Osteoblast (primary cell): ENCODE measurements around the gene MBD4. TPM values are rescaled to one million over a fixed set of nuclear protein-coding genes. Genes with fewer than 3 reads are reported as not detected.
"Not testable (repeated sequence)": the region's sequence is repeated elsewhere in the genome, so short reads cannot be mapped to it uniquely, and the experiment has no call there.

Experiments used
- DNase-seq: peaks from one replicate; pipeline ENCODE4 v3.0.0; 2011; ENCODE audit warnings: low spot score, mixed read lengths; ENCODE audit not compliant: insufficient read length; ENCODE audit errors: missing footprints
- H2AFZ ChIP-seq: 2 replicates; pipeline ENCODE4 v1.6.0; 2011; ENCODE audit warnings: mild to moderate bottlenecking, low read length
- H3K27ac ChIP-seq: 2 replicates; pipeline ENCODE4 v1.5.1; 2011; ENCODE audit warnings: mild to moderate bottlenecking, low read depth, low read length, moderate library complexity
- H3K27me3 ChIP-seq: 2 replicates; pipeline ENCODE4 v1.6.0; 2012; ENCODE audit warnings: mild to moderate bottlenecking, control low read depth, inconsistent platforms, low read length, moderate library complexity; ENCODE audit not compliant: insufficient read depth
- H3K36me3 ChIP-seq: 2 replicates; pipeline ENCODE4 v1.5.1; 2011; ENCODE audit warnings: mild to moderate bottlenecking, low read length, control low read depth, moderate library complexity; ENCODE audit not compliant: insufficient read depth
- H3K4me1 ChIP-seq: 2 replicates; pipeline ENCODE4 v1.5.1; 2011; ENCODE audit warnings: mild to moderate bottlenecking, low read length, control low read depth, moderate library complexity; ENCODE audit not compliant: insufficient read depth
- H3K4me2 ChIP-seq: 2 replicates; pipeline ENCODE4 v1.6.0; 2011; ENCODE audit warnings: mild to moderate bottlenecking, low read length; ENCODE audit not compliant: insufficient read depth
- H3K4me3 ChIP-seq: fragments of 200-600 bp; sonication (generic); 3 replicates; pipeline ENCODE4 v1.5.1; 2012; ENCODE audit warnings: mild to moderate bottlenecking, low read length, inconsistent platforms; ENCODE audit not compliant: insufficient read depth
- H3K79me2 ChIP-seq: 2 replicates; pipeline ENCODE4 v1.6.0; 2012; ENCODE audit warnings: mild to moderate bottlenecking, low read length, control low read depth, inconsistent platforms; ENCODE audit not compliant: insufficient read depth
- H3K9me3 ChIP-seq: 2 replicates; pipeline ENCODE4 v1.5.1; 2011; ENCODE audit warnings: low read depth, low read length, control low read depth
- H4K20me1 ChIP-seq: 2 replicates; pipeline ENCODE4 v1.6.0; 2012; ENCODE audit warnings: mild to moderate bottlenecking, low read length, control low read depth; ENCODE audit not compliant: insufficient read depth
- CTCF ChIP-seq: IDR thresholded peaks from 2 replicates; pipeline ENCODE4 v1.5.1; 2011; ENCODE audit warnings: mild to moderate bottlenecking, low read depth, low read length, moderate library complexity; ENCODE audit errors: extremely low read depth
- total RNA-seq: library from RNA; depleted of rRNA; stranded (reverse); fragments of >200 nt; gene quantifications from 2 replicates; pipeline ENCODE4 v1.2.3, GENCODE V29; 2012

The MBD4 gene
- total RNA-seq, 1 donor: 41.3 TPM

GRCh38 chr3:129398803-129399144, 41.0 kb downstream of the MBD4 start:
- H3K27me3 ChIP-seq: no peaks in the 10 kb centered on the region
- H3K27ac ChIP-seq: peak overlapping the region; percentile 92
- peak overlapping the region; percentile 92 for H3K4me2 ChIP-seq
- peak overlapping the region; percentile 87 for H2AFZ ChIP-seq
- no peak for TF ChIP-seq CTCF
- H3K79me2 ChIP-seq: peaks cover 50% of the 10 kb centered on the region
- H3K4me3 ChIP-seq: peak overlapping the region; percentile 80
- H3K36me3 ChIP-seq: peaks cover 17% of the 10 kb centered on the region
- peak; percentile 91 for DNase-seq
- H3K4me1 ChIP-seq: peaks cover 11% of the 10 kb centered on the region
- peaks cover 33% of the 10 kb centered on the region for H4K20me1 ChIP-seq
- H3K9me3 ChIP-seq: no peaks in the 10 kb centered on the region

GRCh38 chr3:129393760-129394564, 45.8 kb downstream of the MBD4 start:
- Histone ChIP-seq H4K20me1 (peaks cover 33% of the 10 kb centered on the region), H3K36me3 (peaks cover 47% of the 10 kb centered on the region), H3K4me1 (peaks cover 22% of the 10 kb centered on the region), H3K79me2 (peaks cover 46% of the 10 kb centered on the region)
- H3K27ac ChIP-seq, H2AFZ ChIP-seq, H3K4me3 ChIP-seq, H3K4me2 ChIP-seq, H3K27me3 ChIP-seq, H3K9me3 ChIP-seq, DNase-seq: not testable (repeated sequence)

- TF ChIP-seq CTCF: no peak
- H3K27me3 ChIP-seq: no peaks in the 10 kb centered on the region
- no peaks in the 10 kb centered on the region for H3K9me3 ChIP-seq
- H2AFZ ChIP-seq: no peak overlapping the region
- H3K79me2 ChIP-seq: peaks cover 40% of the 10 kb centered on the region
- peaks cover 25% of the 10 kb centered on the region for H3K4me1 ChIP-seq
- H3K27ac ChIP-seq: no peak overlapping the region
- DNase-seq: no peak
- no peak overlapping the region for H3K4me2 ChIP-seq
- H3K4me3 ChIP-seq: no peak overlapping the region
- H4K20me1 ChIP-seq: peaks cover 32% of the 10 kb centered on the region
- H3K36me3 ChIP-seq: peaks cover 50% of the 10 kb centered on the region
Measured at GRCh38 chr3:129393271-129393670, 46.5 kb downstream of the MBD4 start.

GRCh38 chr3:129392106-129392887, 47.5 kb downstream of the MBD4 start:
- H2AFZ ChIP-seq, H3K27me3 ChIP-seq, H3K4me2 ChIP-seq, DNase-seq, H3K9me3 ChIP-seq, H3K4me3 ChIP-seq: not testable (repeated sequence)
- peaks cover 30% of the 10 kb centered on the region for H3K79me2 ChIP-seq
- peaks cover 23% of the 10 kb centered on the region for H4K20me1 ChIP-seq
- H3K36me3 ChIP-seq: peaks cover 58% of the 10 kb centered on the region
- peak overlapping the region; percentile 33 for H3K27ac ChIP-seq
- peaks cover 19% of the 10 kb centered on the region for H3K4me1 ChIP-seq

- H3K27me3 ChIP-seq, H3K4me3 ChIP-seq, H3K9me3 ChIP-seq, DNase-seq, H3K27ac ChIP-seq, H2AFZ ChIP-seq, H3K4me2 ChIP-seq: not testable (repeated sequence)
- peaks cover 19% of the 10 kb centered on the region for H3K4me1 ChIP-seq
- peaks cover 16% of the 10 kb centered on the region for H4K20me1 ChIP-seq
- peaks cover 23% of the 10 kb centered on the region for H3K79me2 ChIP-seq
- H3K36me3 ChIP-seq: peaks cover 59% of the 10 kb centered on the region
Measured at GRCh38 chr3:129391583-129391982, 48.2 kb downstream of the MBD4 start.
